Progenitor cell of endocrine pancreas (in vitro differentiated cells): ENCODE data around the gene CLEC16A. TPM values are rescaled to one million over a fixed set of nuclear protein-coding genes. Genes with fewer than 3 reads are reported as not detected.

Experiments used
- DNase-seq: peaks from one replicate; pipeline ENCODE4 v3.0.0; 2021; ENCODE audit warnings: low spot score; ENCODE audit not compliant: unreplicated experiment
- H3K27ac Mint-ChIP-seq: 2 replicates; pipeline ENCODE4 v1.8.0; 2021; ENCODE audit warnings: mild to moderate bottlenecking, moderate library complexity, mixed read lengths
- H3K27me3 Mint-ChIP-seq: 2 replicates; pipeline ENCODE4 v1.8.0; 2021; ENCODE audit warnings: mixed read lengths
- H3K36me3 Mint-ChIP-seq: 2 replicates; pipeline ENCODE4 v1.8.0; 2022; ENCODE audit warnings: mixed read lengths; ENCODE audit not compliant: insufficient read depth
- H3K4me1 Mint-ChIP-seq: 2 replicates; pipeline ENCODE4 v1.8.0; 2021; ENCODE audit warnings: low read depth, mixed read lengths
- H3K4me3 Mint-ChIP-seq: 2 replicates; pipeline ENCODE4 v1.8.0; 2021; ENCODE audit warnings: low read depth, mild to moderate bottlenecking, moderate library complexity, mixed read lengths
- H3K9me3 Mint-ChIP-seq: 2 replicates; pipeline ENCODE4 v1.8.0; 2021; ENCODE audit warnings: low read depth, mixed read lengths
- total RNA-seq: library from RNA; stranded (reverse); gene quantifications from 2 replicates; pipeline ENCODE4 v1.2.1, GENCODE V29; 2021
- TF ChIP-seq, protein P1 (sequence below): fragments of 200-600 bp; sonication (generic); IDR thresholded peaks from one replicate; pipeline ENCODE4 v1.5.0; 2021; ENCODE audit warnings: antibody characterized with exemption, mild to moderate bottlenecking; ENCODE audit not compliant: unreplicated experiment

CLEC16A gene
- total RNA-seq, 1 donor from 2014 or later: 34.3 TPM

DNA sequence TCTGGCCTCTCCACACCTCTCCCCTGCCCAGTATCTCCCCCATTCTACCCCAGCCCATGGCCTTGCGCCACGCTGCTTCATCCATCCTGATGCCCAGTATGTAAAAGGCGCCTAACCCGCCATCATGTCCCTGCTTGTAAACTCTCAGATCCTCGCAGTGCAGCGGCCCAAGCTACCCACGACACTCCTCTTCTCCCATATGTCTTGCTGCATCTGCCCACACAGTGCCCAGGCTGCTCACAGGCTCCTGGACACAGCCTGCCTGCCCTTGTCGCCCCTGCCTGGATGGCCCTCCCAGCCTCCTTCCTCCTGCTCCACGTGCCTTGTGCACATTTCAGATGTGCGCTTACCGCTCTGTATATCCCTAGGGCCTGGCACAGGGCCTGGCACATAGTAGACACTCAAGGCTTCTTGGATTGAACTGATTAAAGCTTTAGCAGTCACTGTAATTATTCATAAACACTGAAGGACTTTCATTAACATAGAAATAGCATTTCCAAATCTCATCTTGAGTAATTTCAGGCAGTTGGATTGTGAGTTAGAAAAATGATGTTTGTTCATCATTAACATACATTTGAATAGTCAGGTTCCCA lies 129.1 kb downstream of the CLEC16A start:
- DNase-seq: no peak
- Mint-ChIP-seq H3K9me3 (no peaks in the 10 kb centered on the region), H3K4me3 (no peak overlapping the region), H3K27ac (no peak overlapping the region), H3K36me3 (peaks cover 8% of the 10 kb centered on the region), H3K4me1 (no peaks in the 10 kb centered on the region), H3K27me3 (no peaks in the 10 kb centered on the region)
- TF ChIP-seq, protein P1, sequence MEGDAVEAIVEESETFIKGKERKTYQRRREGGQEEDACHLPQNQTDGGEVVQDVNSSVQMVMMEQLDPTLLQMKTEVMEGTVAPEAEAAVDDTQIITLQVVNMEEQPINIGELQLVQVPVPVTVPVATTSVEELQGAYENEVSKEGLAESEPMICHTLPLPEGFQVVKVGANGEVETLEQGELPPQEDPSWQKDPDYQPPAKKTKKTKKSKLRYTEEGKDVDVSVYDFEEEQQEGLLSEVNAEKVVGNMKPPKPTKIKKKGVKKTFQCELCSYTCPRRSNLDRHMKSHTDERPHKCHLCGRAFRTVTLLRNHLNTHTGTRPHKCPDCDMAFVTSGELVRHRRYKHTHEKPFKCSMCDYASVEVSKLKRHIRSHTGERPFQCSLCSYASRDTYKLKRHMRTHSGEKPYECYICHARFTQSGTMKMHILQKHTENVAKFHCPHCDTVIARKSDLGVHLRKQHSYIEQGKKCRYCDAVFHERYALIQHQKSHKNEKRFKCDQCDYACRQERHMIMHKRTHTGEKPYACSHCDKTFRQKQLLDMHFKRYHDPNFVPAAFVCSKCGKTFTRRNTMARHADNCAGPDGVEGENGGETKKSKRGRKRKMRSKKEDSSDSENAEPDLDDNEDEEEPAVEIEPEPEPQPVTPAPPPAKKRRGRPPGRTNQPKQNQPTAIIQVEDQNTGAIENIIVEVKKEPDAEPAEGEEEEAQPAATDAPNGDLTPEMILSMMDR: no peak

DNA sequence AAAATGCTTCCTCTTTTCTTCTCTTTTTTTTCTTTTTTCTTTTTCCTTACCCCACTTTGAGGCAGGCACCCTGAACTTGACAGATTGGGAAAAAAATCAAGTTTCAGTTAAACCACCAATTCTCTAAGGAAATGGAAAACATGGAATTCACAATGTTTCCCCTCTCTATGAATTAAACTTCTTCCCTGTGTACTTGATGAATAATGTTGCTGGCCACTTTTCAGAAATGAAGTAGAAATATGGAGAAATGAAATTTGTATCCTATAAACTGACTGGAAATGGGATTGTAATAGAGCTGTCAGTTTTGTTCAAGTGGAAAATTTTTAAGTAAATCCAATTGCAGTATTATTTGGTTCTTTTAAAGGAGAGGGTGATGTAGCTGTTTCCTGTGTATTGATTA lies 129.8 kb downstream of the CLEC16A start:
- Mint-ChIP-seq H3K27me3 (no peaks in the 10 kb centered on the region), H3K36me3 (peaks cover 8% of the 10 kb centered on the region), H3K4me1 (no peaks in the 10 kb centered on the region), H3K27ac (no peak overlapping the region), H3K9me3 (no peaks in the 10 kb centered on the region), H3K4me3 (no peak overlapping the region)
- no peak for DNase-seq
- TF ChIP-seq, protein P1: no peak

- DNase-seq: no peak
- TF ChIP-seq, protein P1: no peak
- peaks cover 1% of the 10 kb centered on the region for H3K4me1 Mint-ChIP-seq
- no peaks in the 10 kb centered on the region for H3K27me3 Mint-ChIP-seq
- no peaks in the 10 kb centered on the region for H3K9me3 Mint-ChIP-seq
- no peak overlapping the region for H3K4me3 Mint-ChIP-seq
- H3K36me3 Mint-ChIP-seq: peaks cover 8% of the 10 kb centered on the region
- H3K27ac Mint-ChIP-seq: no peak overlapping the region
Observed at GRCh38 chr16:11075163-11075562, 130.8 kb downstream of the CLEC16A start.

- peaks cover 1% of the 10 kb centered on the region for H3K4me1 Mint-ChIP-seq
Observed at GRCh38 chr16:11076259-11077018, 132.1 kb downstream of the CLEC16A start.

DNA sequence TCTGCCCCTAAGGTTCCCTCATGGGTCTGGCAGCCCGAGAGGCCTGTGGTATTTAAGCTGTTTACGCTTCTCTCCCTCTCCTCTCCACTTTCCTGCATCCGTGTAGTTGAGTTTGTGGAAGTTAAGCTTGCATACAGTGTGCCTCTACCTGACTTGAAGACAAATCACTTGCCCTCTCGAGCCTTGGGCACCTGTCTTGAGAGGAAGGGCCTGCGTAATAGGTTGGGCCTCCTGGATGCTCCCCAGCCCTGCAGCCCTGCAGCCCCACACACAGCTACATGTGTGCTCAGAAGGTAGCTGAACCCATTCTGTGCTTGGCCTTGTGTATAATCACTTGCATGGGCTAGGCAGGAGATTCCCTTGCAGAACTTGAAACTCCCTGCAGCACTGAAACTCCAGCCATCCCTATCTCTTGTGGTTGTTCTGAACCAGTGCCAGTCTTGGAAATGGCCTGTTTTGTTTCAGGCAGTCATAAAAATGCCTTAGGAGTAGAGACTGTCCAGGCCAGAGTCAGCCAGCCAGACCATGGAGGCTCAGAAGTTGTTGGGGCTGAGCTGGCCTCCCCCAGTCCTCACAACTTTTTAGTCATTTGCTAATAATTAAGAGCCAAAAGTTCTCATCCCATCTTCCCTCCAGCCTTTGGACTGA lies 134.6 kb downstream of the CLEC16A start:
- H3K36me3 Mint-ChIP-seq: peaks cover 2% of the 10 kb centered on the region
- no peaks in the 10 kb centered on the region for H3K9me3 Mint-ChIP-seq
- TF ChIP-seq, protein P1: no peak
- H3K27me3 Mint-ChIP-seq: no peaks in the 10 kb centered on the region
- no peak overlapping the region for H3K4me3 Mint-ChIP-seq
- DNase-seq: no peak
- H3K27ac Mint-ChIP-seq: no peak overlapping the region
- peaks cover 1% of the 10 kb centered on the region for H3K4me1 Mint-ChIP-seq

More at GRCh38 chr16:11076259-11077018, 132.1 kb downstream of the CLEC16A start:
- Mint-ChIP-seq H3K4me3 (no peak overlapping the region), H3K27ac (no peak overlapping the region), H3K27me3 (no peaks in the 10 kb centered on the region), H3K9me3 (no peaks in the 10 kb centered on the region), H3K36me3 (peaks cover 9% of the 10 kb centered on the region)
- TF ChIP-seq, protein P1: no peak
- no peak for DNase-seq
